ENCODE data around the gene ADGRB3.

The ADGRB3 gene

DNA sequence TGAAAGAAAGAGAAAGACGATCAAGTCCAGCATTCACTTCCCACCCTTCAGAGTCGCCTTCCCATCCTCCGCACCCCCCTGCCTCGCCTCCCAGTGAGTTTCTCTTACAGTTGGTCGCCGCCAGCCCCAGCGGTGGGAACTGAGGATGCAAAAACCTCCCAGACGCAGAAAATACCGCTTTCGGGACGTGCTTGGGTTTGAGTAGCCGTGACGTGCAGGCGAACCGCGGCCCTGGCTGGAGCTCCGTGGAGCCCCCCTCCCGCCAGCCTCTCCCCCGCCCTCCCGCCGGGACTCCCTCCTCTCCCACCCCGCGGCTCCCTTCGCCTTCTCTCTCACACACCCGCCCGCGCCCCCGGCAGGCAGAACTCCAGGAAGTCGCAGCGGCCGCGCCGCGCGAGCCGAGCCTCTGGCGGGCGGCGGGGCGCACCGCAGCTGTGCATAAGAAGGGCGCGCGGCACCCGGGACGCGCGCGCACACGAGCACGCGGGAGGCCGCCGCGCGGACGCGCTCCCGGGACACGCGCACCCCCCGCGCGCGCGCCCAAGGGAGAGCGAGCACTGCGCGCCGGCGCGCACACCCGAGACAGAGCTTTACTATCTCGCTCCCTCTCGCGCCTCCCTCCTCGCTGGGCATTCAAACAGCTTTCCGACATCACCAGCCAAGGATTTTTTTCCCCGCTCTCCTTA, at the start of gene ADGRB3:
ADGRB3 (plus strand) TSS at position 557 of the 686 bp plus-strand sequence. CDS start 3,394 bp downstream, outside the sequence.
- peak; percentile 59 for DNase-seq

DNA sequence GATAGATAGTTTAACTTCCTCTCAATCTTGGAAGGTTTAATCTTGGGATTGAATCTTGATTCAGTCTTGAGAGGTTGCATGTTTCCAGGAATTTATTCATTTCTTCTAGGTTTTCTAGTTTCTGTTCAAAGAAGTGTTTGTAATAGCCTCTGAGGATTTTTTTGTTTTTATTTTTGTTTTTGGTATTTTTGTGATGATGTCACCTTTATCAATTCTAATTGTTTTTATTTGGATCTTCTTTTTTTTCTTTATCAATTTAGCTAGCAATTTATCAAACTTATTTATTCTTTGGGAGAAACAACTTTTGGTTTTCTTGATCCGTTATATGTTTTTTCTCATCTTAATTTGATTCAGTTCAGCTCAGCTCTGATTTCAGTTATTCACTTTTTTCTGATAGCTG, 41.5 kb upstream of the ADGRB3 start:
- DNase-seq: no peak

DNA sequence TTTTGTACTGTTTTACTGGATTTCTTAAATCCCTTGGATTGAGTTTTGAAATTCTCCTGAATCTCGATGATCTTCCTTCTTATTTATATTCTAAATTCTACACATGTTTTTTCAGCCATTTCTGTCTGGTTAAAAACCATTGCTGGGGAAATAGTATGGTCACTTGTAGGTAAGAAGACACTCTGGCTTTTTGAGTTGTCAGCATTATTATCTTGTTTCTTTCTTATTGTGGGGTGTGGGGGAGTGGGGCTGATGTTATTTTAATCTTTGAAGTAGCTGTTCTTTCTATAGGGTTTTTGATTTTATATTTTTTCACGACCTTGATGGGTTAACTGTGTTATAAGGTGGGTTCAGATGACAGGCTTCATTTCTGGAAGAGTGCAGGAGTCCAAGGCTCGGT, 37.4 kb upstream of the ADGRB3 start:
- DNase-seq: no peak

DNA sequence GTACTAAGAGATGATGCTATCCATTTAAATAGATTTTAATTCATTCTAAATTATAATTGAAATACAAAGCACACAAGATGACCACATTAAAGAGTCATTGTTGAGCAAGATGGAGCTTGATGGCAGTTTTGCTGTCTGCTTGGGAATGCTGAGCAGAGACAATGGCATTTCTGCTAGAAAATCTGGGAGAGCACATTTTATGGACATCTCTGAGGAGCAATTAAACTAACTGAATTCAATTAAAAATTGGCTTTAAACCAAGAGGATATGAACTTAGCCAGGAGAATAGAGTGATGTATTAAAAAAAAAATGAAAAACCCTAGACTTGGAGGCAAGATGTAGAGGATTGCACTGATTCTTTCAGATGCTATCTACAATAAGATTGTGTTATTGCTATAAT, 19.1 kb upstream of the ADGRB3 start:
- no peak for DNase-seq

DNA sequence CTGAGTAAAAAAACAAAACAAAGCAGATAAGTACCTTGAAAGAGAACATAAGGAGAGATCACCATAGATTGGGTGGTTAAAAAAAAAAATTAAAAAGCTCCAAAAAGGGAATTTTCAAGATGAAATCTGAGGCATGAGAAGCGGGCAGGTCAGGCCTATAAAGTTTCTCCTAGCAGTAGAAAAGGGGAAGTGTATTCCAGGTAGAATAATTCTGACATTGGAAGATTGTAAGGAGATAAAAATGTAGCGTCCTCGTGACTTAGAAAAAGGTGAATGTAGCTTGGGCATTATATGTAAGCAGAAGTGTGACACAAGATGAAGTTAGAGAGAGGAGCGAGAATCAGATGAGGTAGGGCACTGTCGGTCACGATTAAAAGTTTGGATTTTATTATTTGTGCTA, 9.1 kb upstream of the ADGRB3 start:
- no peak for DNase-seq

DNA sequence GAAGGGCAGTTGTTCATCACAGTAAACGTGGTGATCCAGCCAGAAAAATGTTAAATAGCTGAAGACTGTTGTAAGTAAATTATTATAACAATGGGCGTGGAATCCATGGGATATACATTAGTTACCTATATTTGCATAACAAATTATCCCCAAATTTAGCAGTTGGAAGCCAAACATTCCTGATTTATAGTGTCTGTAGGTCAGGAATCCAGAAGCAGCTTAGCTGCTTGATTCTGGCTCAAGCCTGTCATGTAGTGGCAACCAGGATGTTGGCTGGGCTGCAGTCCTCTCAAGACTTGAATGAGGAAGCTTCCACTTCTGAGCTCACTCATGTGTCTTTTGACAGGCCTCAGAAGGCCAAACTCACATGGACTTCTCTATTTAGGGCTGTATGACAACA, 6.9 kb upstream of the ADGRB3 start:
- no peak for DNase-seq

DNA sequence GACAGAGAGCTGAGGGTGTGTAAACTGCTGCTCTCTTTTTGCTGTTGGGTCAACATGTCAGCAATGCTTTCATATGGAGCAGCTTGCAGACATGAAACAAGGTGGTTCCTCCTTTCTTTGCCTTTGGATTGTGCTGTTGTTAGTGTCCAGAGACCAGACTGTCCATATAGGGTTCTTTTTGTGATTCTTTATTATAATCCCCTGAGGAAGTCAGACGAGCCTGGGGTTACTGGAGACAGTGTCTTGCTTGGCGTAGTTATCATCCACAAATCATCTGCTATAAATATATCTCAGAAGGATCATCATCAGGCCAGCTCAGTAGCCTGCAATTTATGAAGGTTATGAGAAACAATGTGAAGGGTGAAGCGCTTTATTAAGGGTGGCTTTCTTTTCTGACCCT, 2.3 kb upstream of the ADGRB3 start:
- DNase-seq: no peak

DNA sequence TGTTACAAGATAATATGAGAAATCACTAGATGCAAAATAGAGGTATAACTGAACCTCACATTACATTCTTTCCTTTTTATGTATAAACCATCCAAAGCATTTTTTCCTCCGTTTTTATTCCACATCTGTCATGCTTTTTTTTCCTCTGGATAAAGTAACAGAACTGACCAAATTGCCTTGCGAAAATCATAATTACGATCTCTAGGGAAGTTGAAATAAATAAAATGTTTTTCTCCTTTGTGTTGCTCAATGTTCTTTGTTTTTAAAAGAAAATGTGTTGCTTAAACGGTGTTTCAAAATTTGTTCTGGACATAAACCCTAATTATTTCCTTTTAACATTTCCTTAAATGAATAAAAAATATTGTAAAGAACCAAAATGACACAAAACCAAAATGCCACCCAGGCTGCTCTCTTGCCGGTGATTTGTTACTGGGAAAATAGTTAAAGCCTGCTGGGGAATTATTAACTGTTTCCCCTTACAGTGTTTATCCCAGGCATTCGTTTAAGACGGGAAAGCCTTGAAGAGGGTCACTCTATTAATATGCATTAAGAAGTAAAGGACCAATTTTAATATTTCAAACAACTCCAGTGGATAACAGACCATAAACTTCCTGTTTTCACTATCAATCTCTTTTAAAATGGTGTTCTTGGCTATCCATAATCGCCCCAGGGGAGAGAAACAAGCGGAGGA, 1.7 kb upstream of the ADGRB3 start:
- DNase-seq: no peak

DNA sequence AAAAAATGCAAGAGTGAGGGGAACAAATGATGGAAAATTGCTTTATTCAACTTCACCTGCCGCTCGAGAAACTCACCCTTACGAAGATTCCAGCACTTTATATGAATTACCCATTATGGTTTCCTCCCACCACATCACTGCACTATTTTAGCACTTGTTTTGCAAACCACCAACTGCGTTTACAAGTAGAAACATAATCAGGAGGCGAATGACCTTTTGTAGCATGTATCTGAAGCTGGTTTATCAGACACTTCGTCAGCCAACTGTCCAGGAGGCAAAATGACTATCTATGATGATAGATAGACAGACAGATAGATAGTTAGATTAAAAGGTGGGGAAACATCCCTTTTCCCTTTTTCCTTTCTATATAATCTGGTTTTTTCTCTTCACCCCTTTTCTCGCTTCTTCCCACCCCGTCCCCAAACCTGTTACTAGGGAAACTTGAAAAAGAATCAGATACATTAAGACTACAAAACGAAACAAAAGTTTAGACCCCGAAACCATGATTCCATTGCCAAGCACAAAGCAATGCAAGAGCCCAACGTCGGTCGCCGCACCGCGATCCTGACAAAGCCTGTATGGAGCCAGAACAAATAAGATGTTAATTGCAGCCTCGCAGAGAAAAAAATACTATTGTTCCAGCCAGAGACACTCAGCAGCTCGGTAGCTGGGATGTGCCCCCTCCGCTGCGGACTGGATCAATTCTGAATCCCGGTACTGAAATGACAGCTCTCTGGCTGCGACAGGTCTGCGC, 933 bp upstream of the ADGRB3 start:
- DNase-seq: no peak

DNA sequence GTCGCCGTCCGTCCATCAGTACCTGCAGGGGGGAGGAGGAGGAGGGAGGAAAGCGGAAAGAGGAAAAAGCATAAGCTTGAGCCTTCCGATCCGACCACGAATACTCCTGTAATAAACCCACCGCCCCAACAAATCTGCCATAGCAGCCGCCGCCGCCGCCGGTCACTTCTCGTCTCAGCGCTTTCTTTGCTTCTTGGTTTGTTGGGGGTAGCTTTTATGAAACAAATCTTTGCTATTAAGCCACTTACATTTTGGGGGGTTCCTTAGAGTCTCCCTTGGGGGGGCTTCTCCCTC, 277 bp downstream of the ADGRB3 start:
- DNase-seq: peak; percentile 48

DNA sequence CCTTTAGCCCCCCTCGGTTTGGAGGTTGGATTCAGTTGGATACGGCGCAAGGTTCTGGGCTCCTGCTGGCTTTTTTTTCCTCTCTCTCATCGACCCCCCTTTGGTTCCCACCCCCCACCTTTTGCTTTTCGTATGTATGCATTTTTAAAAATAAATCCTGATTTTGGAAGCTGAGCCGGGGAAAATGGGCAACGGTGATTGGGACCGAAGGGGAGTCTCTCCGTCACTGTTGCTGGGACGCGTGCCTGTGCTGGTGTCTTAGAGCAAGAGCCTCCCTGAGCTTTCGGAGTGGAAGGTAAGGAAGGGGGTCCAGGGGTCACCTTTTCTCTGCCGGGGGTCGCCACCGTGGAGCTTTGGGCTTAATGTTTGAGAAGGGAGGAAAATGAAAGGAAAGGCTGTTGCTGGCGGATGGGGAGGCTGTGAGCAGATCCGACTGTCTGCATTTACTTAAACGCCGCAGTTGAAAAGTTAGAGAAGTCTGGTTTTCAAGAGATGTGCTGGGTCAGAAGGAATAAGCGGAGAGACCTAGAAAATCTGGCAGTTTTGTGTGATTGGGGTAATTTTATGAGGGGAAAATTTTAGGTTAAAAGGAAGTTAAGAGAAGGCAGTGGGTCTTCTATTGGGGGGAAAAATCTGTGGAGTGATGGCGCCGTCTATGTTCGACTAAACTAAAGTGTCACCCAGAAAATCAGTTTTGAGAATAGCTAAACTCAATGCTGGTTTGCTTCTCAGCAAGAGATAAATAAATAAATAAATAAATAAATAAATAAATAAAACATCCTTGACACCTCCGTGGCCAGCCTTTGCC, 828 bp downstream of the ADGRB3 start:
- DNase-seq: no peak

DNA sequence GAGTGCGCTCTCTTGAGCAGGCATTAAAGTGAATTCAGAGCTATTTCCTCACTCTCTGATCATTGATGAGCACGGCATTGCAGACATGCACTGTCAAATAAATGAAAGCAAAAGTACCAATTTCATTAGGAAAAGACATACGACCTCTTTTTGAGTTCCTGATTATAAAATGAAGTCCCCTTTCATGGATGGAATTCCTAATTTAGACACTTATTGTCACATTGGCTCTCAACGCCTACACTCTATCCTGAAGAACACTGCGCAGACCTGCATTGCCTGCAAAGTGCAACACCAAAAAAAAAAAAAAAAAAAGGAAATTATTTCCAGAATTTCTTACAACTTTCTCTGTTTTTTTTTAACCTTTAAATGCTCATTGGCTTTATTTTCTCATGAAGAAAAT, 1.6 kb downstream of the ADGRB3 start:
- DNase-seq: no peak

DNA sequence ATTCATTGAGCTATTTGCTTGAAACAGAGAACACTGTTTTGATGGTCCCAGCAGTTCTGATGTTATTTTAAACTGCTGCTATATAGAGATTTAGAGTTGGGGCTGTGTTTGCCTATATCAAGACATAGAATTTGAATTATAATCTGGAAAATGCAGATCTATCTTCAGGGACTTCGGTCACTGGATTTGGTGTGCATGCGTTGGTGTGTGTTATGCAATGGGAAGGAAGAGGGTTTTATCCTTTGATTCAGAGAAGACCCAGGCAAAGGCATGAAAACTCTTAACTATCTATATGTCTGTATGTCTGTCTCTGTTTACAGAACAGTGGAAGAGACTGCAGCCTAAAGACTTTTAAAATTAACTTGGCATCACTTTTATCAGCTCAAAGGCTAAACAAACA, 2.0 kb downstream of the ADGRB3 start:
- DNase-seq: no peak

DNA sequence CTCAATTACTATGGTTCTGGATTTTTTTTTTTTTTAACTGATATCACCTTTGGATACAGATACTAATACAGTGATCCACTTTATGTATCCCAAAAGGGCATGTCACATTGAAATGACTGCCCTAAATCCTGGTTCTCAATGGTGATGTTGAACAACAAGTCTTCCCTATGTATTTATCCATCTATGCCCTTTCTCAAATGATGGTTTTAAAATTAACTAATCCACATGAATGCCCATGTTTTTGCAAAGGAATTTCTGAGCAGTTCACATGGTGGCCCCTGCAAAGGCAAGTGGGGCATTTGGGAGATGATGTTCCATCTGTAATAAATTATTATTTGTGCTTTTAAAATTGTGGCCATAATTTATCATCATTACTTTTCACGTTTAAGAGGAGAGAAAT, 2.7 kb downstream of the ADGRB3 start:
- DNase-seq: no peak

DNA sequence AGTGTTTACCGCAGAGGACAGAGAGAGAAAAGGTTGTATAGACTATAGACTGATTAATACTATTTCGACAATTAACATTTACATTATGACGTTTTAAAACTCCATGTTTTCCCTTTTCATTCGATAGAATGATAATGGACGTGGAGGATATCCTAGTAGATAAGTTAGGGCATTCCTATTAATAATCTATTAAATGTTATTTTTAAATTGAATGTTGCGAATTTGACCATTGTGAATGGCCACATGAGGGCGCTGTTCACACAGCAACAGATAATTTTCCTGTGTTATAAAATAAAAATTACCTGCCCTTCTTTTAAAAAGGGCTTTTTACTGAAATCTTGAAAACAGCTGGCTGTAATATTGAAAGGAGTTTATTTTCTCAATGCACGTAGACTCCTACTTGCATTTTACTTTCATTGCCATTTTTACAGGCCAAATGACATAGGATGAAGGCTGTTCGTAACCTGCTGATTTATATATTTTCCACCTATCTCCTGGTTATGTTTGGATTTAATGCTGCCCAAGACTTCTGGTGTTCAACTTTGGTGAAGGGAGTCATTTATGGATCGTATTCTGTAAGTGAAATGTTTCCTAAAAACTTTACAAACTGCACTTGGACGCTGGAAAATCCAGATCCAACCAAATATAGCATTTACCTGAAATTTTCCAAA, 3.3 kb downstream of the ADGRB3 start:
- DNase-seq: peak; percentile 58

DNA sequence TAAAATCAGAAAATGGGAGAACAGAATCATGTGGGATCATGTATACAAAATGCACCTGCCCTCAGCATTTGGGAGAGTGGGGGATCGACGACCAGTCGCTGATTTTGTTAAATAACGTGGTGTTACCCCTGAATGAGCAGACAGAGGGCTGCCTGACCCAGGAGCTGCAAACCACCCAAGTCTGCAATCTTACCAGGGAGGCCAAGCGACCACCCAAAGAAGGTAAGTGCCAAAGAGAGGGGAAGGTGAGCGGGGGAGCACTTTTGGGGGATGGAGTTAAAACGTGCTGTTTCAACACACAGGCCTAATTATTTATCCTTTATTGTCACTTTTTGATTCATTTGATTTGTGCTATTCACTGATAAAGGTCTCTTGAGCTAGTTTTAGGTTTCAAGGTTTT, 4.1 kb downstream of the ADGRB3 start:
- no peak for DNase-seq

DNA sequence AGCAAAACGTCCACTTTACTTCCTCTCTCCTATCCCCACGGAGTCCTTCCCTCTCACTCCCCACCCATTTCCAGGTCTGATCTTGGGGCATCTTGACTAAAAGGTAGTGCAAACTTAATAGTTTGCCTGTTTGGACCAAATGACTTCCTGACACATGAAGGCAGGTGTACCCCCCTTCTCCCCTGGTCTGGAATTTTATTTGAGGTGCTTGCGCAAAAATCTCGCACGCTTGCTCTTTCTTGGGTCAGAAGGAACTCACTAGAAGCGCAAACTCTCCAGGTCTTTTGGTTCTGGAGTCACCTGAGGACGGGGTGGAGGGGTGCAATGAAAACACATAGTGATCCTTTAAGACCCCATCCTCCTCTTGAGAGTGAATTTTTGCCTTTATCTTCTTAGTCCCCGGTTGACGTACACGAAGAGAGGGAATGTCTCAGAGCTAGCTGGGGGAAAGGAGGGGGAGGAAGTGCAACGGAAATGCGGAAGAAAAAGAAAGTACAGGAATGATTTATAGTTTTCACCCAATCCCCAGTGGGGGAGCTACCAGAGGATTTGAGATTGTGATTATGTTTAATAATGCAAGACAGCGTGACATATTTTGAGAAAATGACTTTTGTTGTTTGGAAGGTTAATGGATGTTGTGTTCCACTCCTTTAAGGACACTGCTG, 4.9 kb downstream of the ADGRB3 start:
- no peak for DNase-seq

DNA sequence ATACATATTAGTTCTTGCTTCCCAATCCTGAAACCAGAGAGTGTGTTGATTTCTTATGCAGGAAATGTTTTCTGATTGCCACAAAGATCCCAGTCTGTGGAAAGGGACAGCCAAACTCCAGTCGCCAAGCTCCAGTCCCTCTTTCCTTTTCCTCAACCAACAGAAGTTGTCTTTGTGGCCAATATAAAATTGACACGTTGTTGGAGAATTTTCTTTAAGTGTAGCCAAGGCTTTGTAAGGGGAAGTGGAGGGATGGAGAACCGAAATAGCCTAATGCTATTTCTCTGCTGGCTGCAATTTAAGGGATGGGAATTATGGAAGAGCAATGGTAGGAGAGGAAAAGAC, 5.4 kb downstream of the ADGRB3 start:
- DNase-seq: no peak

DNA sequence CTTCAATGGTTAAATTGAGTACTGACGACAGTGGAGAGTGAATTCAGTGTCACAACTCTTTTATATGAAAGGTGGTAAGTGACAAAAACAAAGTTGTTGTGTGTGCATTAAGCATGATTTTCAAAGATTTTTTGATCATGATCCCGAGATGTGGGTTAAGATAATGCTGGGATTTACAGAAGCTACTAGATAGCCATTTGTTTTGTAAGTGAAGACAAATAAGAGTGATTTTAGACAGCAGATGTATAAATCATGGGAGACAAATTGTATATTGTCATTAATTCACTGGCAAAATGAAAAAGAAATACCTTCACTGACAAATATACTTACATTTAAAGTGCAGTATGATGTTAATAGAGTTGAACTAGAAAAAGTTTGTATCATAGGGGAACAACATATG, 6.1 kb downstream of the ADGRB3 start:
- no peak for DNase-seq

DNA sequence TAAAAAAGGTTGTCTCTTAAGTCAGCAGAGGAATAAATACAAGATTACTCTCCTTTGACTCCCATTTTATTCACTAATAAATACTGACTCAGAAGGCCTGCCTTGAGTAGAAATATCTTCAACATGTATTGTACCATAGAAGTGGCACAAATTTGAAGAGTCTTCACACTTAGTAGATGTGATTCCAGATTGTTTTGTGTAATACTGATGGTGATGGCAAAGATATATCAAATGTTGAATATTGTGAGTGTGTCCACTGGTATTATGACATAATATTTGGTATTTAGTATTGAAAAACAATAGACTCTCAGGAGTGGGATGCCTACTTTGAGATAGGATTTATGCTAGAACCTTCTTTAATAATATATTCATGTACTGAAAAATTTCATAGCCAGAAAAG, 7.0 kb downstream of the ADGRB3 start:
- no peak for DNase-seq

DNA sequence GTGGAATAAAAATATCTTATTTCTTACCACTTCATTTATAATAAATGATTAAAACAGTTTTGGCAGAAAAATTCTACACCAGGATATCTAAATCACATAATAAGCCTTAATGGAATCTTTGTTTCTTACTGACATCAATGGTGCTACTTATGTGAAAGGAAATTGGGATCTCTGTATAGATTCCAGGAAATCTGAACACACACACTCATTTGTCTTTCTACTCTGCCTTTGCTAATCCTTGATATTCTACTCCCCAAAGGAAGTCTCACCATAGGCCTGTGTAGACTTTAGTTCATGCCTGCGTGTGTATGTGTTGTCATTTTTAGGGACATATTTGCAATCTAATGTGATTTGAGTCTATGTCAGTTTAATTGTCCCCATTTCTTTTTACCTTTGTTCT, 7.9 kb downstream of the ADGRB3 start:
- no peak for DNase-seq

DNA sequence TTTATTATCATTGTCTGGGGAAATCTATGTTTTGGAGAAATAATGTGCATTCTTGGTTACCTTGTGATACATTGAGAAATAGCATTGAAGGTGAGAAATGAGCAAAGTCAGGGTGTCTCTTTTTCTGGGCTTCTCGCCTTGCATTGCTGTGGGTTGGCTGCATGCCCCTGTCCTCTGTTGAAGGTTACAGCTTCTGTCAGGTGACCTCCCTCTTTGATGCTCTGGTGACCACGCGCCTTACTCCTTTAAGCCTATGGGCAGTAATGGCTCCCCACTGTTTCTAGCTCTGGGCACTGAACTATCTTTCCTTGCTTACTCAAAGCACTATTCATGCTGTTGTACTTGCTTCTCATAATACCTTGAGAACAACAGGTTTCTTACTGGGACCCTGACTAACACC, 14.6 kb downstream of the ADGRB3 start:
- DNase-seq: no peak

DNA sequence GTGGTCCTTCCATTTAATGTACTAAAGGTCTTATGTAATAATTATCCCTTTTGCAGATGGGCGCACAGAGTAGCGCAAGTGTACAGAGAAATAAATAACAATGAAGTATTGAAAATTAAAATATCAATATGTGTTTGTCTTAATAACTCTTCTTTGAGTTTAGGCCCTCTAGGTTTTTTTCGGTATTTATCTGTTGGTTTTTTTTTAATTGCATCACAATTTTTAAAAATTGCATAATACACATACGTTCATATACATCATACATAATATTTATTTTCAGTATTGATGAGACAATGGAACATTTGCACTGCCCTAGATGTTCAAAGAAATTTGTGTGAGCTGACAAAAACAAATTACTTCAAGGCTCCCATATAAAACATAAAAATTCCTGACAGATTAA, 15.1 kb downstream of the ADGRB3 start:
- no peak for DNase-seq

Data from activated CD8-positive, alpha-beta memory T cell treated with anti-CD3 and anti-CD28 coated beads, Interleukin-2, amount 50 U/mL, for 48 hours (primary cell).